Colonic mucosa (tissue), 4 donors: ENCODE results near the gene KCP. TPM values are rescaled to one million over a fixed set of nuclear protein-coding genes. Genes with fewer than 3 reads are reported as not detected.

Experiments
- DNase-seq: peaks from one replicate; pipeline ENCODE4 v3.0.0-alpha.2; 2020
- H3K27ac ChIP-seq: fragments of 200-600 bp; one replicate; pipeline ENCODE4 v1.8.0; 2021
- H3K27me3 ChIP-seq: fragments of 200-600 bp; one replicate; pipeline ENCODE4 v1.8.0; 2021
- H3K36me3 ChIP-seq: fragments of 200-600 bp; one replicate; pipeline ENCODE4 v1.8.0; 2021
- H3K4me1 ChIP-seq: fragments of 200-600 bp; one replicate; pipeline ENCODE4 v1.8.0; 2021; ENCODE audit warnings: mild to moderate bottlenecking
- H3K4me3 ChIP-seq: fragments of 200-600 bp; one replicate; pipeline ENCODE4 v1.8.0; 2021
- H3K9ac ChIP-seq, 2 donors: one replicate each; pipeline ENCODE4 v1.7.0; 2013; ENCODE audit warnings: control low read depth in 2 of 2, low read depth in 2 of 2, low read length in 2 of 2
- H3K9me3 ChIP-seq: fragments of 200-600 bp; one replicate; pipeline ENCODE4 v1.8.0; 2021
- intact Hi-C: fragments of 100-400 bp; cut with DNase I; formaldehyde crosslinking; loops from one replicate; pipeline ENCODE4 v1.14.1; 2022
- total RNA-seq, 2 donors: library from RNA; stranded (reverse); fragmentation: NEBNext Ultra II Directional in 1 of 2; extraction: Animal tissue kit (Norgen Biotek cat#: 25700) in 1 of 2; gene quantifications; one replicate each; pipeline ENCODE4 v1.2.1, GENCODE V29; 2021
- TF ChIP-seq, protein P1 (sequence below): fragments of 200-600 bp; IDR thresholded peaks from one replicate; pipeline ENCODE4 v1.8.0; 2022; ENCODE audit warnings: antibody characterized with exemption, mild to moderate bottlenecking
- donor health status: healthy.
- donor health status: DM: no; HTN: no; CAD: no.
- donor health status: DM: no; HTN: no; CAD: no.

Gene KCP
- total RNA-seq, 2 donors from 2014 or later: 0.64 to 1.1 TPM

DNA sequence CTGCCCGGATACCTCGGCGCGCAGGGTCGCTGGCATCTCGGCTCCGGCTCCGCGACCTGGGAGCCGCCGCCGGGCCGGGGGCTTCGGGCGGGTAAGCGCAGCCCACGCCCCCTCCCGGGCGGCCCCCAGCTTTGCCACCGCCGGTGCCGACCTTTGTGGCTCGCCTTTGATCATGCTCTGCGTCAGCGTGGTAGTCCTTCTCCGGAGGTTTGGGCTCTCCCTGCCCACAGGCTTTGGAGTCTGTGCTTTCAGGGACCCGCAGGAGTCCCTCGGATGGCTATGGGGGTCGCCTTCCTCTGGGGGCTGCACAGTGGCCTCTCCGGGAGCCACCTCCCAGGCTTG is 40.6 kb downstream of the KCP start:
- intact Hi-C loops: no loop called here
- Histone ChIP-seq H3K9me3 (no peaks in the 10 kb centered on the region), H3K4me1 (peaks cover 9% of the 10 kb centered on the region), H3K4me3 (peak overlapping the region; percentile 56), H3K27me3 (no peaks in the 10 kb centered on the region), H3K27ac (no peak overlapping the region), H3K36me3 (no peaks in the 10 kb centered on the region), H3K9ac (peak overlapping the region; percentile 14 to 78)
- TF ChIP-seq, protein P1, sequence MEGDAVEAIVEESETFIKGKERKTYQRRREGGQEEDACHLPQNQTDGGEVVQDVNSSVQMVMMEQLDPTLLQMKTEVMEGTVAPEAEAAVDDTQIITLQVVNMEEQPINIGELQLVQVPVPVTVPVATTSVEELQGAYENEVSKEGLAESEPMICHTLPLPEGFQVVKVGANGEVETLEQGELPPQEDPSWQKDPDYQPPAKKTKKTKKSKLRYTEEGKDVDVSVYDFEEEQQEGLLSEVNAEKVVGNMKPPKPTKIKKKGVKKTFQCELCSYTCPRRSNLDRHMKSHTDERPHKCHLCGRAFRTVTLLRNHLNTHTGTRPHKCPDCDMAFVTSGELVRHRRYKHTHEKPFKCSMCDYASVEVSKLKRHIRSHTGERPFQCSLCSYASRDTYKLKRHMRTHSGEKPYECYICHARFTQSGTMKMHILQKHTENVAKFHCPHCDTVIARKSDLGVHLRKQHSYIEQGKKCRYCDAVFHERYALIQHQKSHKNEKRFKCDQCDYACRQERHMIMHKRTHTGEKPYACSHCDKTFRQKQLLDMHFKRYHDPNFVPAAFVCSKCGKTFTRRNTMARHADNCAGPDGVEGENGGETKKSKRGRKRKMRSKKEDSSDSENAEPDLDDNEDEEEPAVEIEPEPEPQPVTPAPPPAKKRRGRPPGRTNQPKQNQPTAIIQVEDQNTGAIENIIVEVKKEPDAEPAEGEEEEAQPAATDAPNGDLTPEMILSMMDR: no peak
- DNase-seq: no peak

DNA sequence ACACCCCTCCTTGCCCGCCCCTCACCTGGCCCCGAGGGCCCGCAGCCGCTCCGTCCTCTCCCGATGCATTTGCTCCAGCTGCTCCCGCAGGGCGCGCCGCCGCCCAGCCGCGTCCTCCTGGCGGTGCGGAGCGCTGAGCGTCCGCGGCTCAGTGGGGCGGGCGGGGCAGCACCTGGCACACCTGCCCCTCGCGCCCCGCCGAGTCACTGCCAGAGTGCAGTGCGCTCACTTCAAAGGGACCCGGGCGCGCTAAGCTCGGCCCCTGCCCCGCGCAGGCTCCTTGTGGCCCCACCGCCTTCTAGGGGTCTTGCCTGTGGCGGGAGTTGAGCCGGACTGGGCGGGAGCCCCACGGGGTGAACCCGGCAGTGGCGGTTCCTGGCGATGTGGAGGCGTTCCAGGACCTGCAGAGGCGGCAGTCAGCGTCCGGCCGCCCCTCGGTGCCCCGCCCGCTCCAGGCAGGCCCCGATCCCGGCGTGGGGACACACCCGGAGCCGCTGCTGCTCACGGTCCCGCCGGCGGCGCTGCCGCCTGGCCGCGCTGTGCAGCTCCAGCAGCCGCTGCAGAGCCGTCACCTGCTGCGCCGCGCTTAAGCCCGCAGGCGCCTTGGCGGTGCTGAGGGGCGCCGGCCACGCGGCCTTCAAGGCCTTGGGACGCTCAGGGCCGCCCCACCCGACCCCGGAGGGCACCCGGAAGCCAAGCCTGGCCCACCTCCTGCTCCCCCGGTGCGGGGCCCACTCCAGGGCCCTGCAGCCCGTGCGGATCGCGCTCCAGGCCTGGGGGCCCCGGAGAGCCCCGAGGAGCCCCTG is 41.2 kb downstream of the KCP start:
- Histone ChIP-seq H3K9me3 (no peaks in the 10 kb centered on the region), H3K4me3 (peak overlapping the region; percentile 56), H3K27ac (peak overlapping the region; percentile 61), H3K9ac (peak overlapping the region; percentile 70 to 78), H3K36me3 (no peaks in the 10 kb centered on the region), H3K27me3 (no peaks in the 10 kb centered on the region), H3K4me1 (peaks cover 9% of the 10 kb centered on the region)
- intact Hi-C loops: no loop called here
- DNase-seq: peak; percentile 60
- TF ChIP-seq, protein P1: no peak

DNA sequence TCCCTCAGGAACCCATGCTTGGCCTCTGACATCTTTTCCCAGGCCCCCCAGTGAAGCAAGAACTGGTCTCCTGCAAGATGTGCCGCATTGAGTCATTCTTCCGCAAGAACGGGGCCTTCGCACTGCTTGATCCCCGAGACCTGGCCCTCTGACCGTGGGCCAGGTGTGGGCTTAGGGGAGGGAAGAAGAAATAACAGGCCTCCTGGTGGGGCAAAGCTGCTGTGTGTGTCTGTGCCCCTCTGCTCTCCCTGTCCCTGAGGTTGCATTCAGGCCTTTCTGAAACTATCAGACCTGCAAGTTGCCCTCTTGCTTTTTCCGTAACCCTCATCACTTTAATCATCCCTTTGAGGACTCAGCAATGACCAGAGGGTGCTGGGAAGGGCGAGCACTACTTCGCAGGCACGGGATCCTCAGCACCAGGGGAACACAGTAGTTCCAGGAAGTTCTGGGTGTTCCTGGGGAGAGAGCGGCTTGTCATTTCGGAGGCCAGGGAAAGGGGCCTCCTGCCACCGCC is 41.8 kb downstream of the KCP start:
- Histone ChIP-seq H3K9me3 (no peaks in the 10 kb centered on the region), H3K4me1 (peaks cover 15% of the 10 kb centered on the region), H3K4me3 (peak overlapping the region; percentile 56), H3K27ac (peak overlapping the region; percentile 61), H3K27me3 (no peaks in the 10 kb centered on the region), H3K9ac (peak overlapping the region; percentile 70 to 78), H3K36me3 (no peaks in the 10 kb centered on the region)
- intact Hi-C loops: no loop called here
- DNase-seq: no peak
- TF ChIP-seq, protein P1: no peak

DNA sequence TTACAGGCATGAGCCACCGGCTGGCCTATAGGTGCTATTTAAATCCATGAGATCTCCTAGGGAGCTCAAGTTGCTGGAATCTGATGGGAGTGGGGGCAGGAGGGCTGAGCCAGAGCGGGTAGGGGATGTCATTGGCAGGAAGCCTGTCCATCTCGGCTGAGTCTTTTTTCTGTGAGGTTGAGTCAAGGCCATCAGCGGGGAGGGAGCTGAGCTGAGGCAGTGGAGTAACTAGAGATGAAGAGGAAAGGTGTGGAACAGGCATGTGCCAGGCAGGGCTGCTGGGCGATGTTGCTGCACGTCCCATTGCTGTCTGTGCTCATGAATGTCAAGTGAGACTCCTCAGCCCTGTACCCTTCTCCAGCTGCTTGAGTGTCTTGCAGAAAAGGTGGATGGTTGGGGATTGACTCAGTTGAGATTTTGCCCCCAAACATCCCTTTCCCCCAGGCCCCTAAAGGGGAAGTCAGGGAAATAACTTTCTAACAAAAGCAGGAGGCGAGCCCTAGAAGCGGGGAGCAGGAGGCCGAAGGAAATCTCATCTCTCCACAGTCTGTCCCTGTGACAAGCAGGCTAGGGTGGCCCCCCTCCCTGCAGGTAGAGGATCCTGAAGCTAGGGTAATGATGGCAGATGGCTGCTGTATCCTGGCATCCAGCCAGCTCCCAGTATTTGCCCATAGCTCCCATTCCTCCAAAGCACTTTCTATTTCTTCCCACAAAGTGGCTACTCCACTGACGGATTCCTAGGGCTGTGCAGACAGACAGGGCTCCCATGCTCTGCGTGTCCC is 42.5 kb downstream of the KCP start:
- no peak overlapping the region for H3K27ac ChIP-seq

DNA sequence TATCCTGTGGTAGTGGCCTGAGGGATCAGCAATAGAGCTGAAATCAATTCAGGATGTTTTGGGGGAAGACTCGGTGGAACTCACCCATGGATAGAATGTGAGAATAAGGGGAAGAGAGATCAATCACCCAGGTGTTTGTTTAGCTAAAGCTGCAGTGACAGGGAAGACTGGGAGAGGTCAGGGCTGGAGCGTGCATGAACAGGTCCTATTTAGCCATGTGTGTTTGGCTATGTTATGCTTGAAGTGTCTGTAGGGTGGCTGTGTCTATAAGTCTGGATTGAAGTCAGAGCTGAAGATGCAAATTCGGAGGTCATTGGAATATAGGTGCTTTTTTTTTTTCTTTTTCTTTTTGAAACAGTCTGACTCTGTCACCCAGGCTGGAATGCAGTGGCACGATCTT is 43.3 kb downstream of the KCP start:
- no peak overlapping the region for H3K27ac ChIP-seq
- no peaks in the 10 kb centered on the region for H3K27me3 ChIP-seq
- H3K4me1 ChIP-seq: peaks cover 17% of the 10 kb centered on the region
- no peak for DNase-seq
- no peaks in the 10 kb centered on the region for H3K36me3 ChIP-seq
- H3K9me3 ChIP-seq: no peaks in the 10 kb centered on the region
- H3K4me3 ChIP-seq: no peak overlapping the region
- intact Hi-C loops: no loop called here
- TF ChIP-seq, protein P1: no peak
- no peak overlapping the region for H3K9ac ChIP-seq

More for the DNA sequence above, 42.5 kb downstream of the KCP start:
- H3K27me3 ChIP-seq: no peaks in the 10 kb centered on the region
- no peaks in the 10 kb centered on the region for H3K36me3 ChIP-seq
- TF ChIP-seq, protein P1: no peak
- peak overlapping the region in 1 of 2 donors; percentile 70 for H3K9ac ChIP-seq
- DNase-seq: peak; percentile 48
- H3K4me3 ChIP-seq: no peak overlapping the region
- intact Hi-C loops: no loop called here
- peaks cover 17% of the 10 kb centered on the region for H3K4me1 ChIP-seq
- H3K9me3 ChIP-seq: no peaks in the 10 kb centered on the region
